ENCODE data around the gene APOBEC2.

GRCh38 chr6:41098366-41098765 lies 45.4 kb downstream of the APOBEC2 start:
- TF ChIP-seq POLR2A (IDR thresholded peaks at IDR 0.05) (no peak), CTCF (IDR thresholded peaks at IDR 0.05) (no peak)
